A673 (cell line): ENCODE measurements around the gene EXT2. TPM values are rescaled to one million over a fixed set of nuclear protein-coding genes. Genes with fewer than 3 reads are reported as not detected.

ENCODE experiments used
- BruUV-seq: library from RNA; stranded (reverse); fragments of 400-500 nt; replicated peaks from 2 replicates; lab custom pipeline; 2021; lab: Mats Ljungman, UMichigan
- CTCF ChIA-PET: fragments of 300-600 bp; sonication (Branson Sonifier 250); formaldehyde crosslinking; loops from one replicate; lab custom pipeline; 2022; ENCODE audit warnings: antibody characterized with exemption; lab: Charles Lee
- POLR2A ChIA-PET: fragments of 300-600 bp; sonication (Branson Sonifier 250); formaldehyde crosslinking; loops from one replicate; lab custom pipeline; 2022; ENCODE audit warnings: antibody characterized with exemption; ENCODE audit not compliant: low non-redundant PET; lab: Charles Lee
- DNase-seq: peaks from one replicate; pipeline ENCODE4 v3.0.0-alpha.2; 2015; ENCODE audit warnings: low spot score
- H3K27ac ChIP-seq: fragments of 200-600 bp; sonication (generic); 2 replicates; pipeline ENCODE4 v1.5.1; 2016; ENCODE audit warnings: mixed run types, low read depth, mild to moderate bottlenecking, mixed read lengths, antibody characterized with exemption, low read length; ENCODE audit not compliant: poor library complexity, severe bottlenecking
- H3K27me3 ChIP-seq: fragments of 200-600 bp; sonication (generic); replicated peaks from 2 replicates; pipeline ENCODE4 v1.6.1; 2017; ENCODE audit warnings: mixed run types, low read depth, mild to moderate bottlenecking, mixed read lengths, antibody characterized with exemption, low read length; ENCODE audit not compliant: insufficient read depth, poor library complexity
- H3K36me3 ChIP-seq: fragments of 200-600 bp; sonication (generic); 2 replicates; pipeline ENCODE4 v1.6.1; 2016; ENCODE audit warnings: mixed run types, mild to moderate bottlenecking, mixed read lengths, antibody characterized with exemption, low read length; ENCODE audit not compliant: insufficient read depth, poor library complexity, severe bottlenecking
- H3K4me1 ChIP-seq: fragments of 200-600 bp; sonication (generic); 2 replicates; pipeline ENCODE4 v1.6.1; 2017; ENCODE audit warnings: mixed run types, mild to moderate bottlenecking, mixed read lengths, antibody characterized with exemption, low read length; ENCODE audit not compliant: insufficient read depth, poor library complexity, severe bottlenecking
- H3K4me3 ChIP-seq: fragments of 200-600 bp; sonication (generic); 2 replicates; pipeline ENCODE4 v1.5.1; 2016; ENCODE audit warnings: low read depth, mixed run types, mild to moderate bottlenecking, mixed read lengths, low read length; ENCODE audit not compliant: poor library complexity, severe bottlenecking
- H3K9me3 ChIP-seq: fragments of 200-600 bp; sonication (generic); 2 replicates; pipeline ENCODE4 v1.6.1; 2016; ENCODE audit warnings: mixed run types, low read depth, mild to moderate bottlenecking, mixed read lengths, antibody characterized with exemption, low read length; ENCODE audit not compliant: poor library complexity, severe bottlenecking
- EZH2 ChIP-seq: fragments of 200-600 bp; sonication (generic); IDR thresholded peaks from 2 replicates; pipeline ENCODE4 v1.6.1; 2017; ENCODE audit warnings: borderline replicate concordance, low read depth, mild to moderate bottlenecking, mixed read lengths, antibody characterized with exemption, low read length; ENCODE audit not compliant: poor library complexity, severe bottlenecking
- intact Hi-C: fragments of 100-400 bp; cut with micrococcal nuclease; formaldehyde crosslinking; loops from one replicate; pipeline ENCODE4 v1.10.0; 2022; ENCODE audit not compliant: unreplicated experiment
- total RNA-seq: library from RNA; stranded (reverse); gene quantifications from 2 replicates; pipeline ENCODE4 v1.2.3, GENCODE V29; 2021
- TF ChIP-seq, protein P1 (sequence below): fragments of 300-800, 200-600 bp; sonication (generic); conservative IDR thresholded peaks from 2 replicates; pipeline ENCODE4 v1.5.1; 2017; ENCODE audit warnings: low read depth, mild to moderate bottlenecking, antibody characterized with exemption, low read length, moderate library complexity, mixed read lengths

EXT2 gene
- total RNA-seq, 1 experiment from 2014 or later = 123 TPM

DNA sequence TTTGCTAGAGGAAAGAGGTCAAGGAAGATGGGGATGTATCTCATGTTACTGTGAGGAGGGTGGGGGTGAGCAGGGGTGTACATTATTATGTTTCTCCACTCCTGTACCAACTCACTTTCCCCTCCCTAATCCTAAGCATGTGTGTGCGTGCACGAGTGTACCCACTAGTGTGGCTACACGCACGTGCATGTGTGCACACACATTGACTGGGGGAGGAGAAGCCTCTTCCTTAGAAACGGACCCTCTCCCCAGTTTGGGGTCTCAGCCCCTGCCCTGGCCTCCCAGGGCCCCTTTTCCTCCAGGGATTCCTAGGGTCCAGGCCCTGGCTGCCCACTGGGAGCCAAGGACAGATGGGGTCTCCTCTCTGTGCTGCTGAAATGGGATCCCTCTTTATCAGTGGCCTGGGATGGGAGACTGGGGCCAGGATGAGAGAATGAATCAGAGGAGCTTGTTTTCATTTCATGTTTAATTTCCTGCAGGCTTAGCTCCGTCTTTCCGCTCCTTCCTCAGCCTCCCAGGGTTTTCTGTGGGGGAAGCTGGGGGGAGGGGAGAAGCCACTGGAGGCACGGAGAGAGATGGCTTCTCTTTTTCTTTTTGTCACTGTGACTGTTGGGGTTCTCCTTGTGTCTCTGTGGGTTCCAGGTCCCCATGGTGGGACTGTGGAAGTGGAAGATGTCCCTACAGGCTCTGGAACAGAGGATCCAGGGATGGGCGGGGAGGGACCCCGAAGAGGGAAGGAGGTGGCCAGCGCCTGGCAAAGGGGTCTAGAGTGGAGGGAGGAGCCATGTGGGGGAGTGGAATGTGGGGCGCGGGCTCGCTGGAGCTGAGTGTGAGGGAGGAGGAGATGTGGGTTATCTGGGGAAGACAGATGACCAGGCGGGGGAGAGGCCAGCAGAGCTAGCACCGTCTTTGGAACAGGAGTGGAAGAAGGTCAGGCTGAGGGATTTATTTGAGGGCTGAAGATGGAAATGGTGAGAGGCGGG lies 174.2 kb downstream of the EXT2 start:
- peaks cover 99% of the 10 kb centered on the region for H3K36me3 ChIP-seq
- DNase-seq = no peak
- BruUV-seq = no TSS peak
- peak overlapping the region; percentile 31 for H3K27ac ChIP-seq
- intact Hi-C loops = no loop called here
- H3K27me3 ChIP-seq = no peaks in the 10 kb centered on the region
- no peak for TF ChIP-seq EZH2
- TF ChIP-seq, protein P1, sequence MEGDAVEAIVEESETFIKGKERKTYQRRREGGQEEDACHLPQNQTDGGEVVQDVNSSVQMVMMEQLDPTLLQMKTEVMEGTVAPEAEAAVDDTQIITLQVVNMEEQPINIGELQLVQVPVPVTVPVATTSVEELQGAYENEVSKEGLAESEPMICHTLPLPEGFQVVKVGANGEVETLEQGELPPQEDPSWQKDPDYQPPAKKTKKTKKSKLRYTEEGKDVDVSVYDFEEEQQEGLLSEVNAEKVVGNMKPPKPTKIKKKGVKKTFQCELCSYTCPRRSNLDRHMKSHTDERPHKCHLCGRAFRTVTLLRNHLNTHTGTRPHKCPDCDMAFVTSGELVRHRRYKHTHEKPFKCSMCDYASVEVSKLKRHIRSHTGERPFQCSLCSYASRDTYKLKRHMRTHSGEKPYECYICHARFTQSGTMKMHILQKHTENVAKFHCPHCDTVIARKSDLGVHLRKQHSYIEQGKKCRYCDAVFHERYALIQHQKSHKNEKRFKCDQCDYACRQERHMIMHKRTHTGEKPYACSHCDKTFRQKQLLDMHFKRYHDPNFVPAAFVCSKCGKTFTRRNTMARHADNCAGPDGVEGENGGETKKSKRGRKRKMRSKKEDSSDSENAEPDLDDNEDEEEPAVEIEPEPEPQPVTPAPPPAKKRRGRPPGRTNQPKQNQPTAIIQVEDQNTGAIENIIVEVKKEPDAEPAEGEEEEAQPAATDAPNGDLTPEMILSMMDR = no peak
- H3K9me3 ChIP-seq = no peaks in the 10 kb centered on the region
- POLR2A ChIA-PET = interaction anchor here (0.6 kb wide), 1 partner anchor 52 kb away, joined by 3 read pairs; no protein-coding TSS in a partner anchor
- CTCF ChIA-PET = interaction anchor here (1.4 kb wide), 1 partner anchor 136 kb away, joined by 3 read pairs; no protein-coding TSS in a partner anchor
- no peak overlapping the region for H3K4me3 ChIP-seq
- H3K4me1 ChIP-seq = no peaks in the 10 kb centered on the region

DNA sequence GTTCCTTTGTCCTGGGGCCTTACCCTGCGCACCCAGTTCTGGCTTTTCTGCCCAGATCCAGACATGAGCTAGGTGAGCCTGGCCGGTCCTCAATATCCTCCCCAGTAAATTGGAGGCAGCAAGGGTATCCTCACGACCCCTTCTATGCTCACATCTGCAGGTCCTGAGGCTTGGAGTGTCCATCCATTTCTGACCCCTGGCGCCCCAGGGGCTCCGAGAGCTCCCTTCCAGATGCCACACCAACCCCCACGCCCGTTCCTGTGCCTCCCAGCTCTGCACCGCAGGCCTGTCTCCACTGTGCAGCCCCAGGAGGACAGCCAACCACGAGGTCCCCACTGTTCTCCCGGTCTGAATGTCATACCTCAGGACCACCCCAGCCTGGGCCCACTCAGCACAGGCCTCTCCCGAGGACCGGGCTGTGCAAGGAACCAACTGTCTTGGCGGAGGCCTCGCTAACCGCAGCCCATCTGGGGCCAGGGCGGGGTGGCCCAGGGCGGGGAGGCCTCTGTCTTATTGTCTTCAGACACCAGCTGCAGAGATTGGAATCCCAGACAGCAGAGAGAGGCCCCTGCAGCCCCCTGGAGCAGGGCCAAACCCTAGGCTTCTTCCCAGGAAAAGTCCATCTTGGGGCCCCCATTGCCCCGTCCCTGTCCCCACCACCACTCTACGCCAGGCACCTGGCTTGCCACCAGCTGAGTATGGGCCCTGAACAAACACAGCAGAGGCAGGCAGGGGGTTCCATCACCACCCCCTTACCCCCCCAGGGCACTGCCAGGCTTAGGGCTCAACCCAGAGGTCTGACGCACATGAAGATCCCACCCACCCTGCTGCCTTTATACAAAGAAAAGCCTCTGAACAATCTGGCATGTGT lies 175.2 kb downstream of the EXT2 start:
- ChIA-PET POLR2A (no interaction called here), CTCF (interaction anchor here (1.4 kb wide), 1 partner anchor 137 kb away, joined by 3 read pairs; no protein-coding TSS in a partner anchor)
- Histone ChIP-seq H3K36me3 (peaks cover 99% of the 10 kb centered on the region), H3K27ac (peak overlapping the region; percentile 31), H3K4me1 (no peaks in the 10 kb centered on the region), H3K9me3 (no peaks in the 10 kb centered on the region), H3K27me3 (no peaks in the 10 kb centered on the region), H3K4me3 (no peak overlapping the region)
- intact Hi-C loops = no loop called here
- TF ChIP-seq EZH2 = no peak
- TF ChIP-seq, protein P1 = no peak
- no peak for DNase-seq
- BruUV-seq = no TSS peak

DNA sequence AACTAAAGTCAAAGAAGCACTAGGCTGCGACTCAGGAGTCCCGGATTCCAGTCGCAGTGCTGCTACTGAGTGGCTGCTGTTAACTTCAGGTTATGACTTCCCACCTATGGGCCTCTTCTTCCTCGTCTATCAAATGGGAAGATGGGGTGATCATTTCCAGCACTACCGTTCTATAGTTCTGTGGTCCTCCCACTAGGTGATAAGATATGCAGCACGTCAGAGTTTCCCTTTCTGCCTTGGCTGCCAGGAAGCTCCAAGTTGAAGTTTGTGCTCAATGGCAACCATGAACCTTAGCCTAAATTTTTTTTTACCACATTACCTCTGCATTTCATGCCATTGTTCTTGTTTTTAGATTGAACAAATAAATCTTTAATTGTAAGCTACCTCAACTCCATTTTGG lies 175.8 kb downstream of the EXT2 start:
- DNase-seq = no peak
- Histone ChIP-seq H3K9me3 (no peaks in the 10 kb centered on the region), H3K27ac (peak overlapping the region; percentile 31), H3K4me1 (no peaks in the 10 kb centered on the region), H3K27me3 (no peaks in the 10 kb centered on the region), H3K36me3 (peaks cover 99% of the 10 kb centered on the region), H3K4me3 (no peak overlapping the region)
- no TSS peak for BruUV-seq
- intact Hi-C loops = no loop called here
- no peak for TF ChIP-seq EZH2
- ChIA-PET POLR2A (no interaction called here), CTCF (no interaction called here)
